ENCODE results near the gene UCN3.

DNA sequence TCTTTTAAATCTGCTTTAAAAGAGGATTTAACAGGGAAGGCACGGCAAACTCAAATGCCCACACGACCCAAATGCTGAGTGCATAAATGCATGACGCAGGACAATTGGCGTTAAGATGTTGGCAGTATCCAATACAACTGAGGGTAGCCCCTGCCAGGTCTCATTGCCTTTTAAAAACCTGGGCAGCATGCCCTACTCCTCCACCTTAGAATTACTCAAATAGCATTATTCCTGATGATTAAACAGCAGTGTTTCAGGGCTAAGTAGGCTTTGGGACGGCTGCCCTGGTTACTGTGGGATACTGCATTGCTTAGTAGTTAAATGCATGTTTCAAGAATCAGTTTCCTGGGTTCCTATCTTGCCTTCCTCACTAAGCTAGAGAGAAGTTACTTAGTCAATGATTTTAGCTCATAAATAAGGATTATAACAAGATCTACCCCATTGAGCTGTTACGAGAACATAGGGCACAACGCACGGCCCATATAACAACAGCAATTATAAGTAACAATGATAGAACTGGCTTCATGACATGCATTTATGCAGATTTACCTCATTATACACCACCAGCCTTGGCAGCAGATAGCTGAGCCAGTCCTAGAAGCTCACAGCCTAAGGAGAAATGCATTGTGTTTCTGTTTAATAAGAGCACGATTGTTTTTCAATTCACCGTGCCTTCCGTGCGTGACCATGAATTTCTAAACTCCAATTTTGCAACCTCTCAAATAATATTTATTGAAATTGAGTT lies 32.0 kb downstream of the UCN3 start:
- TF ChIP-seq, protein P1, sequence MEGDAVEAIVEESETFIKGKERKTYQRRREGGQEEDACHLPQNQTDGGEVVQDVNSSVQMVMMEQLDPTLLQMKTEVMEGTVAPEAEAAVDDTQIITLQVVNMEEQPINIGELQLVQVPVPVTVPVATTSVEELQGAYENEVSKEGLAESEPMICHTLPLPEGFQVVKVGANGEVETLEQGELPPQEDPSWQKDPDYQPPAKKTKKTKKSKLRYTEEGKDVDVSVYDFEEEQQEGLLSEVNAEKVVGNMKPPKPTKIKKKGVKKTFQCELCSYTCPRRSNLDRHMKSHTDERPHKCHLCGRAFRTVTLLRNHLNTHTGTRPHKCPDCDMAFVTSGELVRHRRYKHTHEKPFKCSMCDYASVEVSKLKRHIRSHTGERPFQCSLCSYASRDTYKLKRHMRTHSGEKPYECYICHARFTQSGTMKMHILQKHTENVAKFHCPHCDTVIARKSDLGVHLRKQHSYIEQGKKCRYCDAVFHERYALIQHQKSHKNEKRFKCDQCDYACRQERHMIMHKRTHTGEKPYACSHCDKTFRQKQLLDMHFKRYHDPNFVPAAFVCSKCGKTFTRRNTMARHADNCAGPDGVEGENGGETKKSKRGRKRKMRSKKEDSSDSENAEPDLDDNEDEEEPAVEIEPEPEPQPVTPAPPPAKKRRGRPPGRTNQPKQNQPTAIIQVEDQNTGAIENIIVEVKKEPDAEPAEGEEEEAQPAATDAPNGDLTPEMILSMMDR (IDR thresholded peaks at IDR 0.05), result no peak
- no peak for TF ChIP-seq POLR2A (IDR thresholded peaks at IDR 0.05)

All from testis (tissue), 2 donors.